Smooth muscle cell (in vitro differentiated cells): ENCODE data around the gene ADCY3. TPM values are rescaled to one million over a fixed set of nuclear protein-coding genes. Genes with fewer than 3 reads are reported as not detected.

Experiments
- DNase-seq: peaks from one replicate; lab custom pipeline; 2025; ENCODE audit not compliant: unreplicated experiment; lab: John Stamatoyannopoulos, UW
- H2AFZ ChIP-seq: fragments of 200-600 bp; sonication (generic); 2 replicates; pipeline ENCODE4 v1.6.0; 2016; ENCODE audit warnings: antibody characterized with exemption, low read depth, mild to moderate bottlenecking
- H3F3A ChIP-seq: fragments of 200-600 bp; sonication (generic); 2 replicates; pipeline ENCODE4 v1.6.0; 2017; ENCODE audit warnings: antibody characterized with exemption, low read depth
- H3K27ac ChIP-seq: fragments of 200-600 bp; sonication (generic); 2 replicates; pipeline ENCODE4 v1.5.1; 2016; ENCODE audit warnings: low read depth, mild to moderate bottlenecking
- H3K27me3 ChIP-seq: fragments of 200-600 bp; sonication (generic); 2 replicates; pipeline ENCODE4 v1.6.1; 2016; ENCODE audit warnings: low read depth, mild to moderate bottlenecking
- H3K36me3 ChIP-seq: fragments of 200-600 bp; sonication (generic); 2 replicates; pipeline ENCODE4 v1.5.1; 2016; ENCODE audit warnings: low read depth
- H3K4me1 ChIP-seq: fragments of 200-600 bp; sonication (generic); 2 replicates; pipeline ENCODE4 v1.5.1; 2016; ENCODE audit warnings: low read depth
- H3K4me2 ChIP-seq: fragments of 200-600 bp; sonication (generic); 2 replicates; pipeline ENCODE4 v1.6.0; 2016; ENCODE audit warnings: mild to moderate bottlenecking
- H3K4me3 ChIP-seq: fragments of 200-600 bp; sonication (generic); 2 replicates; pipeline ENCODE4 v1.5.1; 2016; ENCODE audit warnings: mild to moderate bottlenecking
- H3K79me2 ChIP-seq: fragments of 200-600 bp; sonication (generic); 2 replicates; pipeline ENCODE4 v1.6.0; 2016; ENCODE audit warnings: low read depth, mild to moderate bottlenecking
- H3K9ac ChIP-seq: fragments of 200-600 bp; sonication (generic); 2 replicates; pipeline ENCODE4 v1.6.0; 2016; ENCODE audit warnings: low read depth
- H3K9me3 ChIP-seq: fragments of 200-600 bp; sonication (generic); replicated peaks from 2 replicates; pipeline ENCODE4 v1.5.1; 2016; ENCODE audit warnings: low read depth
- H4K20me1 ChIP-seq: fragments of 200-600 bp; sonication (generic); 2 replicates; pipeline ENCODE4 v1.6.0; 2016; ENCODE audit warnings: low read depth
- CTCF ChIP-seq: fragments of 200-600 bp; sonication (generic); IDR thresholded peaks from 2 replicates; pipeline ENCODE4 v1.5.1; 2017; ENCODE audit warnings: borderline replicate concordance, mild to moderate bottlenecking, antibody characterized with exemption; ENCODE audit not compliant: insufficient read depth, poor library complexity, severe bottlenecking
- WGBS: methylation state at CpG from one replicate; pipeline ENCODE4 v1.1.7; 2016; ENCODE audit warnings: low lambda C conversion rate; 5-methylcytosine and 5-hydroxymethylcytosine counted together
- polyA plus RNA-seq: library from polyadenylated mRNA; unstranded; fragments of >200 nt; fragmentation: Nextera tagmentation; extraction: Ambion mirVana; gene quantifications from 2 replicates; pipeline ENCODE4 v1.2.1, GENCODE V29; 2016
- total RNA-seq: library from RNA; depleted of rRNA; stranded (reverse); fragments of >200 nt; gene quantifications from 2 replicates; pipeline ENCODE4 v1.2.3, GENCODE V29; 2014

Gene ADCY3
- total and polyA plus RNA-seq, 2 experiments from 2014 or later, result 20.8 to 41.7 TPM

GRCh38 chr2:24828238-24828996, 91.6 kb downstream of the ADCY3 start:
- no peak for TF ChIP-seq CTCF
- Histone ChIP-seq H4K20me1 (no peaks in the 10 kb centered on the region), H3K36me3 (no peaks in the 10 kb centered on the region), H2AFZ (no peak overlapping the region), H3K4me1 (peaks cover 12% of the 10 kb centered on the region), H3F3A (no peaks in the 10 kb centered on the region), H3K9ac (no peak overlapping the region), H3K27me3 (no peaks in the 10 kb centered on the region), H3K4me2 (no peak overlapping the region), H3K4me3 (no peak overlapping the region), H3K27ac (no peak overlapping the region), H3K9me3 (no peaks in the 10 kb centered on the region), H3K79me2 (no peaks in the 10 kb centered on the region)
- DNase-seq, result no peak
- WGBS, result 97% methylated on average over 17 of the region's 17 CpGs

GRCh38 chr2:24827321-24828237, 92.5 kb downstream of the ADCY3 start:
- Histone ChIP-seq H3F3A (no peaks in the 10 kb centered on the region), H3K4me3 (no peak overlapping the region), H3K79me2 (no peaks in the 10 kb centered on the region), H3K27me3 (no peaks in the 10 kb centered on the region), H3K36me3 (no peaks in the 10 kb centered on the region), H4K20me1 (no peaks in the 10 kb centered on the region), H3K27ac (no peak overlapping the region), H3K9ac (no peak overlapping the region), H2AFZ (no peak overlapping the region), H3K9me3 (no peaks in the 10 kb centered on the region), H3K4me2 (no peak overlapping the region), H3K4me1 (peaks cover 5% of the 10 kb centered on the region)
- peak; percentile 14 for DNase-seq
- 41% methylated on average over 30 of the region's 30 CpGs for WGBS
- TF ChIP-seq CTCF, result peak; percentile 89

GRCh38 chr2:24826773-24827145, 93.3 kb downstream of the ADCY3 start:
- H2AFZ ChIP-seq, result no peak overlapping the region

More at GRCh38 chr2:24826773-24827145, 93.3 kb downstream of the ADCY3 start:
- no peaks in the 10 kb centered on the region for H3K27me3 ChIP-seq
- no peak overlapping the region for H3K4me2 ChIP-seq
- no peak for DNase-seq
- 92% methylated on average over 5 of the region's 5 CpGs for WGBS
- no peaks in the 10 kb centered on the region for H3K9me3 ChIP-seq
- H4K20me1 ChIP-seq, result no peaks in the 10 kb centered on the region
- TF ChIP-seq CTCF, result no peak
- H3K27ac ChIP-seq, result no peak overlapping the region
- no peak overlapping the region for H3K4me3 ChIP-seq
- no peaks in the 10 kb centered on the region for H3F3A ChIP-seq
- no peaks in the 10 kb centered on the region for H3K79me2 ChIP-seq
- no peaks in the 10 kb centered on the region for H3K36me3 ChIP-seq
- peaks cover 7% of the 10 kb centered on the region for H3K4me1 ChIP-seq
- H3K9ac ChIP-seq, result no peak overlapping the region
